Kidney epithelial cell (primary cell): ENCODE results near the gene IL4R. TPM values are rescaled to one million over a fixed set of nuclear protein-coding genes. Genes with fewer than 3 reads are reported as not detected.

ENCODE experiments used
- DNase-seq: peaks from one replicate; pipeline ENCODE4 v3.0.0-alpha.2; 2010; ENCODE audit warnings: low read depth
- H3K27me3 ChIP-seq: 2 replicates; pipeline ENCODE4 v1.6.0; 2011; ENCODE audit warnings: low read length; ENCODE audit not compliant: control insufficient read depth, insufficient read depth
- H3K36me3 ChIP-seq: 2 replicates; pipeline ENCODE4 v1.5.1; 2011; ENCODE audit warnings: low read length; ENCODE audit not compliant: control insufficient read depth, insufficient read depth
- H3K4me3 ChIP-seq: 2 replicates; pipeline ENCODE4 v1.5.1; 2011; ENCODE audit warnings: low read depth, mild to moderate bottlenecking, control low read depth, low read length
- total RNA-seq: library from RNA; depleted of rRNA; stranded (reverse); fragments of >200 nt; gene quantifications from 2 replicates; pipeline ENCODE4 v1.2.3, GENCODE V29; 2015
- TF ChIP-seq, protein P1 (sequence below): IDR thresholded peaks from 2 replicates; pipeline ENCODE4 v1.5.1; 2011; ENCODE audit warnings: mild to moderate bottlenecking, moderate library complexity, low read length, control low read depth, inconsistent platforms; ENCODE audit not compliant: insufficient read depth, poor library complexity, severe bottlenecking

The IL4R gene
- total RNA-seq: 52.1 and 58.8 TPM in 2 replicates

DNA sequence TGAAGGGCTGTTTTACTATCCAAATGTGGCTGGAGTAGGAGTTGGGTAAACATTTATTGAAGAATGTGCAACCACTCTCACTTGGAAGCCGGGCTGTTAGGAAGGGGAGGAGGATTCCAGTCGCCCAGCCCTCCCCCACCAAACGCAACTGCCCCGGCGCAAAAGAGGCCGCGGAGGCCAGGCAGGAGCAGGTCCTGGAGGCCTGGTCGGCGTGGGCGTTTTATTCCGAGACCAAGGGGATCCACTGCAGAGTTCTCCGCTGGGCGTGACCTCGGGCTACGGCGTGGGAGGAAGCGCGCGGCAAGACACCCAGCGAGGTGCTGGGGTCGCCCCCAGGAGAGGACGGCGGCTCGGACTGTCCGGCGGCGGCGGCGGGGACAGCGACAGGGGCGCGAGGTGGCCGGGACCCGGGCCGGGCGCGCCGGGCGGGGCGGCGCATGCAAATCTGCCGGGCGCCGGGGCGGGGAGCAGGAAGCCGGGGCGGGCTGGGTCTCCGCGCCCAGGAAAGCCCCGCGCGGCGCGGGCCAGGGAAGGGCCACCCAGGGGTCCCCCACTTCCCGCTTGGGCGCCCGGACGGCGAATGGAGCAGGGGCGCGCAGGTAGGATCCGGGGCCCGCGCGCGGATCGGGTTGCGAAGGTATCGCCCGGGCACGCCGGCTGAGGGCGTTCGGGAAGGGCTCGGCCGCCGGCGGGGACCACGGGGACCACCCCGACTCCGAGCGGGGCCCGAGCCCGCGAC, at the start of gene IL4R:
IL4R (plus strand) TSS at position 553 of the 739 bp plus-strand sequence. CDS start 26,230 bp downstream, outside the sequence.
- Histone ChIP-seq H3K27me3 (no peaks in the 10 kb centered on the region), H3K36me3 (no peaks in the 10 kb centered on the region), H3K4me3 (peak within 1 kb of the TSS; percentile 80)
- TF ChIP-seq, protein P1, sequence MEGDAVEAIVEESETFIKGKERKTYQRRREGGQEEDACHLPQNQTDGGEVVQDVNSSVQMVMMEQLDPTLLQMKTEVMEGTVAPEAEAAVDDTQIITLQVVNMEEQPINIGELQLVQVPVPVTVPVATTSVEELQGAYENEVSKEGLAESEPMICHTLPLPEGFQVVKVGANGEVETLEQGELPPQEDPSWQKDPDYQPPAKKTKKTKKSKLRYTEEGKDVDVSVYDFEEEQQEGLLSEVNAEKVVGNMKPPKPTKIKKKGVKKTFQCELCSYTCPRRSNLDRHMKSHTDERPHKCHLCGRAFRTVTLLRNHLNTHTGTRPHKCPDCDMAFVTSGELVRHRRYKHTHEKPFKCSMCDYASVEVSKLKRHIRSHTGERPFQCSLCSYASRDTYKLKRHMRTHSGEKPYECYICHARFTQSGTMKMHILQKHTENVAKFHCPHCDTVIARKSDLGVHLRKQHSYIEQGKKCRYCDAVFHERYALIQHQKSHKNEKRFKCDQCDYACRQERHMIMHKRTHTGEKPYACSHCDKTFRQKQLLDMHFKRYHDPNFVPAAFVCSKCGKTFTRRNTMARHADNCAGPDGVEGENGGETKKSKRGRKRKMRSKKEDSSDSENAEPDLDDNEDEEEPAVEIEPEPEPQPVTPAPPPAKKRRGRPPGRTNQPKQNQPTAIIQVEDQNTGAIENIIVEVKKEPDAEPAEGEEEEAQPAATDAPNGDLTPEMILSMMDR: no peak
- DNase-seq: peak; percentile 73

DNA sequence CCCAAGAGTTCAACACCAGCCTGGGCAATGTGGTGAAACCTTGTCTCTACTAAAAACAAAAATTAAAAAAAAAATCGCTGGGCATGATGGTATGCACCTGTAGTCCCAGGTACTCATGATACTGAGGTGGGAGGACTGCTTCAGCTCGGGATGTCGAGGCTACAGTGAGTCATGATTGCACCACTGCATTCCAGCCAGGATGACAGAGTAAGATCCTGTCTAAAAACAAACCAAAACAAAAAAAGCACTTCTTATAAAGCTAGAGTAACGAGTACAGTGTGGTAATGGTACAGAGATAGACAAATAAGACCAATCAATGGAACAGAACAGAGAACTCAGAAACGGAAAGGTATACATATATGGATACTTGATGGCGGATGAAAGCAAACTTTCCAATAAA, 49.6 kb upstream of the IL4R start:
- Histone ChIP-seq H3K27me3 (no peaks in the 10 kb centered on the region), H3K4me3 (no peak overlapping the region), H3K36me3 (no peaks in the 10 kb centered on the region)
- peak; percentile 73 for DNase-seq
- TF ChIP-seq, protein P1: no peak

DNA sequence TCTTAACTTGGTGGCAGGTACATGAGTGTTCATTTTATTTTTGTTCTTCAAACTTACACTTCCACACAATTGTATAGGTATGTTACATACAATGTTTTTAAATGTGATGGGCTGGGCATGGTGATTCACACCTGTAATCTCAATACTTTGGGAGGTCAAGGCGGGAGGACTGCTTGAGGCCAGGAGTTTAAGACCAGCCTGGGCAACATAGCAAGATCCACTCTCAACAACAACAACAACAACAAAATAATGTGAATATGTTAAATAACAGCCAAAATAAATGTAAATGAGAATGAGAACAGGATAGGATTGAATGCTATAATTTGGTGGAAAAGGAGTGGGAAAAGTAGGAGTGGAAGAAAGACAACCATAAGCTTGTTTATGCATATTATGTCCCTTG, 47.8 kb upstream of the IL4R start:
- Histone ChIP-seq H3K27me3 (no peaks in the 10 kb centered on the region), H3K36me3 (no peaks in the 10 kb centered on the region), H3K4me3 (no peak overlapping the region)
- TF ChIP-seq, protein P1: no peak
- DNase-seq: no peak

DNA sequence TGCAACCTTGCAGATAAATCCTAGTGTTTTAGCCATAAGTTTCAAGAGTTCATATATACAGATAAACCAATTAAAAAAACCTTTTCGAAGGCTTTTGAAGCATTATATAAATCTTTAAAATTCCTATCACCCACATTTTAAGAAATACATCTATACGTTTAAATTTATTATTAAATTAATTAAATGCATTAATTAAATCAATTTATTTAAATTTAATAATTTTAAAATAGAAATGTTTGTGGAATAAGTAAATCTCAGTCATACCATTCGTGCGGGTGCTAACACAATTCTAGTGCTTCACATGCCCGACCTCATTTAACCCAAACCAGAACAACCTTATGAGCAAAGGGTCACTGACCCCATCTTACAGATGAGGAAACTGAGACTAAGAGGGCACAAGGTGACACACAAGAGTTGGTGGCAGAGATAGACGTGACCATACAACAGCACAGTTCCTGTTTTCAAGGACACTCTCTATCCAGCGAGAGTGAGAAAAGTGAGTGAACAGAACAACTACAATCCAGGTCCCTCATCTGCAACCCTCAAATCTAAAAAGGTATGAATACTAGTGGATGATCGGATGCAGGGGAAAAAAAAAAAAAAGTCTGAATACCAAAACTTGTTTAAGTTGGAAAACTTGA, 46.6 kb upstream of the IL4R start:
- no peaks in the 10 kb centered on the region for H3K36me3 ChIP-seq
- H3K27me3 ChIP-seq: no peaks in the 10 kb centered on the region
- TF ChIP-seq, protein P1: no peak
- no peak overlapping the region for H3K4me3 ChIP-seq
- DNase-seq: no peak

DNA sequence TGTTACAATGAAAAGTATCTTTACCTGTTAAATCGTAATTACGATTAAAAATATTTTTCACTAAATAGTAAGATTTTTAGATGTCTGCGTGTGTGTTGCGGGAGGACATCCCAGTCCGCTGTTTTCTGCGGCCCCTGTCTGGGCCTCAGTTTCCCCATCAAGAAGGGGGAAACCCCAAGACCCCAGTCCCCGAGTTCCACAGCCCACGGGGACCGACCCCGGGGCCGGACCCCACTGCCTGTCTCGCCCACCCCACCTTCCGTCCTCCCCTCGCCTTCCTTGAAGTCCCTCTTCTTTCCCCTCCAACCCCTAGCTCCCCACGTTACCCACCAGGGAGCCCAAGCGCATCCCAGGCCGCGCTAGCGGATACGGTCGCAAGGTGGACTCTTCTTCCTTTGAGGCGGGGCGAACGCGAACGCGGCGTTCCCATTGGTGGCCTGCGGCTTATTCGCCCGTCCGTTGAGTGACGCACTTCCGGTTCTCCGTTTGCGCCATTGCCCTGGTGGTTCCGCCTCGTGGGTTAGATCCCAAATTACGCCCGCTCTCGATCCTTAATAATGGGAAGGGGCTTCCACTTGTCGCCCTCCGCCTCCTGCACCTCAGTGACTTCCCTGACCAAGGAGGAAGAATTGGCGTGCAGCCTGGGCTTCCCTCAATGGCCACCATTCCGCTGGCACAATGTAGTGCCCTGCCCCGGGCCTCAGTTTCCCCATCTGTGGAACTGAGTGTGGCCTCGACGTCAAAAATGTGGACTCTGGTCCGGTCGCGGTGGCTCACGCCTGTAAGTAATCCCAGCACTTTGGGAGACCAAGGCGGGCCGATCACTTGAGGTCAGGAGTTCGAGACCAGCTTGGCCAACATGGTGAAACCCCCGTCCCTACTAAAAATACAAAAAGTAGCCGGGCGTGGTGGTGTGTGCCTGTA, 45.1 kb upstream of the IL4R start, which contains the start of gene NSMCE1:
NSMCE1 (minus strand) TSS at position 397 of the 924 bp plus-strand sequence. CDS start 11,202 bp downstream, outside the sequence.
- TF ChIP-seq, protein P1: peak; percentile 19

More for the DNA sequence above, 45.1 kb upstream of the IL4R start, which contains the start of gene NSMCE1:
- H3K36me3 ChIP-seq: no peaks in the 10 kb centered on the region
- H3K4me3 ChIP-seq: peak within 1 kb of the TSS; percentile 94
- H3K27me3 ChIP-seq: no peaks in the 10 kb centered on the region
- peak; percentile 77 for DNase-seq
